ENCODE results near the gene LRRC43. TPM values are rescaled to one million over a fixed set of nuclear protein-coding genes. Genes with fewer than 3 reads are reported as not detected.
"Not testable (repeated sequence)": the region's sequence is repeated elsewhere in the genome, so short reads cannot be mapped to it uniquely, and the experiment has no call there.

The LRRC43 gene
- total RNA-seq, 1 donor from 2014 or later, result 0.86 TPM

GRCh38 chr12:122155705-122156104 lies 27.2 kb upstream of the LRRC43 start:
- DNase-seq (ENCODE audit: low spot score), result no peak

- no peak for DNase-seq (ENCODE audit: low spot score)
Observed at GRCh38 chr12:122158700-122159285, 24.1 kb upstream of the LRRC43 start.

GRCh38 chr12:122159882-122160281 lies 23.0 kb upstream of the LRRC43 start:
- no peak for DNase-seq (ENCODE audit: low spot score)

GRCh38 chr12:122160761-122161160 lies 22.2 kb upstream of the LRRC43 start:
- DNase-seq (ENCODE audit: low spot score), result no peak

- no peak for DNase-seq (ENCODE audit: low spot score)
Observed at GRCh38 chr12:122161682-122162081, 21.2 kb upstream of the LRRC43 start.

GRCh38 chr12:122162976-122163375 lies 19.9 kb upstream of the LRRC43 start:
- no peak for DNase-seq (ENCODE audit: low spot score)

GRCh38 chr12:122166422-122167349 lies 16.2 kb upstream of the LRRC43 start:
- DNase-seq (ENCODE audit: low spot score), result no peak

- no peak for DNase-seq (ENCODE audit: low spot score)
Observed at GRCh38 chr12:122167356-122167925, 15.5 kb upstream of the LRRC43 start.

- DNase-seq (ENCODE audit: low spot score), result no peak
Observed at GRCh38 chr12:122168492-122168891, 14.4 kb upstream of the LRRC43 start.

- no peak for DNase-seq (ENCODE audit: low spot score)
Observed at GRCh38 chr12:122171399-122171798, 11.5 kb upstream of the LRRC43 start.

GRCh38 chr12:122172262-122172939 lies 10.5 kb upstream of the LRRC43 start:
- DNase-seq (ENCODE audit: low spot score), result no peak

- DNase-seq (ENCODE audit: low spot score), result no peak
Observed at GRCh38 chr12:122174155-122174845, 8.6 kb upstream of the LRRC43 start, which contains the start of gene IL31. TSS of gene IL31 (minus strand) at chr12:122174221. CDS start at chr12:122174172, 49 bp downstream.

GRCh38 chr12:122176473-122176872 lies 6.5 kb upstream of the LRRC43 start:
- not testable (repeated sequence) for DNase-seq (ENCODE audit: low spot score)

GRCh38 chr12:122183588-122183940 lies 641 bp downstream of the LRRC43 start:
- no peak for DNase-seq (ENCODE audit: low spot score)

GRCh38 chr12:122184517-122184916 lies 1.6 kb downstream of the LRRC43 start:
- DNase-seq (ENCODE audit: low spot score), result no peak

- no peak for DNase-seq (ENCODE audit: low spot score)
Observed at GRCh38 chr12:122185079-122185478, 2.2 kb downstream of the LRRC43 start.

GRCh38 chr12:122185494-122186082 lies 2.7 kb downstream of the LRRC43 start:
- no peak for DNase-seq (ENCODE audit: low spot score)

- DNase-seq (ENCODE audit: low spot score), result no peak
Observed at GRCh38 chr12:122187466-122187865, 4.5 kb downstream of the LRRC43 start.

- no peak for DNase-seq (ENCODE audit: low spot score)
Observed at GRCh38 chr12:122189626-122190475, 6.9 kb downstream of the LRRC43 start.

All from ureter (tissue), 1 donor.